CD4-positive, alpha-beta T cell (primary cell): Measurements from ENCODE around the gene RIC8A. TPM values are rescaled to one million over a fixed set of nuclear protein-coding genes. Genes with fewer than 3 reads are reported as not detected.

ENCODE experiments used
- ATAC-seq: fragments of 200-7000 bp; cut with Tn5 transposase; one replicate; pipeline ENCODE4 v1.10.0; 2022; ENCODE audit warnings: mild to moderate bottlenecking; ENCODE audit not compliant: poor library complexity
- CTCF ChIA-PET: fragments of 350-600 bp; sonication (Branson Sonifier 250); formaldehyde crosslinking; loops from one replicate; lab custom pipeline; 2021; ENCODE audit warnings: antibody characterized with exemption, inconsistent platforms; lab: Charles Lee
- POLR2A ChIA-PET: fragments of 350-600 bp; sonication (Branson Sonifier 250); formaldehyde crosslinking; loops from one replicate; lab custom pipeline; 2021; ENCODE audit warnings: antibody characterized with exemption, inconsistent platforms; lab: Charles Lee
- DNase-seq, 14 experiments: peaks; one replicate each; pipeline ENCODE4 v3.0.0-alpha.2; 2013 to 2020; ENCODE audit warnings: mixed read lengths in 2 of 14
- H3K27ac ChIP-seq, 2 donors: one replicate each; pipeline versions ENCODE4 v1.5.1 to v1.7.0; 2013; ENCODE audit warnings: low read length in 2 of 2, low read depth in 1 of 2, mild to moderate bottlenecking in 1 of 2
- H3K27me3 ChIP-seq, 2 experiments: 1 replicate in 1 of 2; 2 replicates in 1 of 2; pipeline versions ENCODE4 v1.6.1 to v1.7.0; 2013; ENCODE audit warnings: low read length in 2 of 2, control low read depth in 1 of 2, mild to moderate bottlenecking in 1 of 2, moderate library complexity in 1 of 2; ENCODE audit not compliant: insufficient read depth in 2 of 2, control insufficient read depth in 1 of 2
- H3K36me3 ChIP-seq: one replicate; pipeline ENCODE4 v1.6.1; 2013; ENCODE audit warnings: low read length, control low read depth; ENCODE audit not compliant: insufficient read depth
- H3K4me1 ChIP-seq: one replicate; pipeline ENCODE4 v1.6.1; 2013; ENCODE audit warnings: low read length, control low read depth; ENCODE audit not compliant: insufficient read depth
- H3K4me3 ChIP-seq: one replicate; pipeline ENCODE4 v1.5.1; 2013; ENCODE audit warnings: mild to moderate bottlenecking, low read length, moderate library complexity
- H3K9me3 ChIP-seq, 2 experiments: 1 replicate in 1 of 2; 2 replicates in 1 of 2; pipeline versions ENCODE4 v1.6.1 to v1.7.0; 2013; ENCODE audit warnings: low read length in 2 of 2, mild to moderate bottlenecking in 2 of 2, control low read depth in 1 of 2, moderate library complexity in 1 of 2; ENCODE audit not compliant: control insufficient read depth in 1 of 2, insufficient read depth in 1 of 2
- H3K27ac Mint-ChIP-seq: one replicate; pipeline ENCODE4 v1.8.0; 2020; ENCODE audit warnings: mixed read lengths
- H3K27me3 Mint-ChIP-seq: one replicate; pipeline ENCODE4 v1.8.0; 2021; ENCODE audit warnings: mixed read lengths
- H3K36me3 Mint-ChIP-seq: one replicate; pipeline ENCODE4 v1.8.0; 2021; ENCODE audit warnings: low read depth, mixed read lengths
- H3K4me1 Mint-ChIP-seq: one replicate; pipeline ENCODE4 v1.8.0; 2021; ENCODE audit warnings: low read depth, mixed read lengths
- H3K4me3 Mint-ChIP-seq: one replicate; pipeline ENCODE4 v1.8.0; 2020; ENCODE audit warnings: mild to moderate bottlenecking, mixed read lengths
- H3K9me3 Mint-ChIP-seq: one replicate; pipeline ENCODE4 v1.8.0; 2020; ENCODE audit warnings: mixed read lengths
- intact Hi-C, 2 experiments: fragments of 100-400 bp; cut with DNase I in 1 of 2; cut with micrococcal nuclease in 1 of 2; formaldehyde crosslinking; loops; one replicate each; pipeline versions ENCODE4 v1.15.1 to v1.9.0; 2023 to 2025; cut with DNase I, micrococcal nuclease
- total RNA-seq, 174 experiments: library from RNA in 2 of 174; stranded (reverse) in 2 of 174; gene quantifications; one replicate each; pipeline ENCODE4 v1.2.3 and lab custom pipeline; 2021 to 2026
- TF ChIP-seq, protein P1 (sequence below): fragments of 200-600 bp; IDR thresholded peaks from one replicate; pipeline ENCODE4 v1.8.0; 2022; ENCODE audit warnings: antibody characterized with exemption, mild to moderate bottlenecking

RIC8A gene
- total RNA-seq, 2 experiments from 2014 or later: 99.6 to 104 TPM

DNA sequence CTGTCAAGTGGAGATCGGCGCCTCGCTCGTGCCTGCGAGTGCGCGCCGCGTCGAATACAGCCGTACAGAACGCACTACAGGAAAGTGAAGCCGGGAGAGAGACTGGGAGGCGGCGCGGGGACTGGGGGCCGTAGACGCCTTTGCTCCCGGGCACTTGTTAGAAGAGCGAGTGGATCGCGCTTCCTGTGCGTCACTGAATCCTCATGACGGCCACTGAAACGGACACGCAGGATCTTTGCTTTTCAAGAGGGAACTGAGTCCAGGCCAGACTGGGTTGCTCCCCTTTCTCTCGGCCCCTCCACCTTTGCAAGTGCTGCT, 314 bp downstream of the RIC8A start:
- Mint-ChIP-seq H3K4me1 (peaks cover 56% of the 10 kb centered on the region), H3K27ac (peak overlapping the region; percentile 99), H3K27me3 (no peaks in the 10 kb centered on the region), H3K36me3 (peaks cover 92% of the 10 kb centered on the region), H3K4me3 (peak overlapping the region; percentile 95), H3K9me3 (no peaks in the 10 kb centered on the region)
- ATAC-seq: peak; percentile 32
- Histone ChIP-seq H3K4me3 (peak overlapping the region; percentile 69), H3K9me3 (no peaks in the 10 kb centered on the region), H3K27me3 (no peaks in the 10 kb centered on the region), H3K27ac (peak overlapping the region; percentile 93 to 94), H3K36me3 (peaks cover 59% of the 10 kb centered on the region), H3K4me1 (peaks cover 73% of the 10 kb centered on the region)
- POLR2A ChIA-PET: interaction anchor here (0.6 to 3.7 kb wide), 54 partner anchors 9 to 612 kb away, joined by 3 to 79 read pairs (median 6); partner anchors contain the start of genes DEAF1, HRAS, LRRC56 and PGGHG
- DNase-seq: peak in 1 of 14 experiments; percentile 62
- CTCF ChIA-PET: interaction anchor here (1.3 to 2.1 kb wide), 3 partner anchors 97 to 243 kb away, joined by 3 to 7 read pairs (median 5); no protein-coding TSS in a partner anchor
- intact Hi-C loops: loop anchor here (1.0 to 5.0 kb wide), 9 partner anchors 28 to 299 kb away; partner anchors contain the start of genes PSMD13 (in 2 of the 2), PTDSS2 (in 2 of the 2), SIRT3 (in 2 of the 2) and IFITM1 (in 1 of the 2)
- TF ChIP-seq, protein P1, sequence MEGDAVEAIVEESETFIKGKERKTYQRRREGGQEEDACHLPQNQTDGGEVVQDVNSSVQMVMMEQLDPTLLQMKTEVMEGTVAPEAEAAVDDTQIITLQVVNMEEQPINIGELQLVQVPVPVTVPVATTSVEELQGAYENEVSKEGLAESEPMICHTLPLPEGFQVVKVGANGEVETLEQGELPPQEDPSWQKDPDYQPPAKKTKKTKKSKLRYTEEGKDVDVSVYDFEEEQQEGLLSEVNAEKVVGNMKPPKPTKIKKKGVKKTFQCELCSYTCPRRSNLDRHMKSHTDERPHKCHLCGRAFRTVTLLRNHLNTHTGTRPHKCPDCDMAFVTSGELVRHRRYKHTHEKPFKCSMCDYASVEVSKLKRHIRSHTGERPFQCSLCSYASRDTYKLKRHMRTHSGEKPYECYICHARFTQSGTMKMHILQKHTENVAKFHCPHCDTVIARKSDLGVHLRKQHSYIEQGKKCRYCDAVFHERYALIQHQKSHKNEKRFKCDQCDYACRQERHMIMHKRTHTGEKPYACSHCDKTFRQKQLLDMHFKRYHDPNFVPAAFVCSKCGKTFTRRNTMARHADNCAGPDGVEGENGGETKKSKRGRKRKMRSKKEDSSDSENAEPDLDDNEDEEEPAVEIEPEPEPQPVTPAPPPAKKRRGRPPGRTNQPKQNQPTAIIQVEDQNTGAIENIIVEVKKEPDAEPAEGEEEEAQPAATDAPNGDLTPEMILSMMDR: no peak

DNA sequence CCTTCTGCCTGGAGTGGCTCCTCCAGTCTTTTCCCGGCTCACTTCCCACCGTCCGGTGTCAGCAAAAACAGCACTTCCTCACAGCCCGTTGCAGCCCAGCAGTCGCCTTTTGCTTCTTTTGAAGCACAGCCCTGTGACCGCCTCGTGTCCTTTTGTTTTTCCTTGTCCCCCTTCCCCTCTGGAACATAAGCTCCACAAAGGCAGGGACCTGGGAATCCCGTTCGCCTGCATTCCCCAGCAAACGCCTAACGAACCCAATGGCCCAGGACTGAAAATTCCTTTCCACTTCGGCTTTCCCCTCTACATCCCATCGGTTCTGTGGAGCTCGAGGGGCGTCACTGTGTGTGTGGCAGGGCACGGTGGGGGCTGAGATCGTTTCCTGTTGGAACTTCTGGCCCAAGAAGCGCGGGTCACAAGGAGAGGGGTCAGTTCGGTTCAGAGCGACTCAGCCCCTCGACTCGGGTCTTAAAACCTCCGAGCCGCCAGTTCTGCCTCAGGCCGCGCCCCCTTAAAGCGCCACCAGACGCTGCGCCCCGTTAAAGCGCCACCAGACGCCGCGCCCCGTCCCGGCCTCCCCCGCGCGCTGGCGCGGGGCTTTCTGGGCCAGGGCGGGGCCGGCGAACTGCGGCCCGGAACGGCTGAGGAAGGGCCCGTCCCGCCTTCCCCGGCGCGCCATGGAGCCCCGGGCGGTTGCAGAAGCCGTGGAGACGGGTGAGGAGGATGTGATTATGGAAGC, 841 bp downstream of the RIC8A start:
- peak; percentile 70 to 92 (median 78) for DNase-seq
- Mint-ChIP-seq H3K27ac (peak overlapping the region; percentile 99), H3K9me3 (no peaks in the 10 kb centered on the region), H3K4me1 (peaks cover 51% of the 10 kb centered on the region), H3K36me3 (peaks cover 92% of the 10 kb centered on the region), H3K4me3 (peak overlapping the region; percentile 95), H3K27me3 (no peaks in the 10 kb centered on the region)
- Histone ChIP-seq H3K27ac (peak overlapping the region; percentile 93 to 94), H3K36me3 (peaks cover 61% of the 10 kb centered on the region), H3K27me3 (no peaks in the 10 kb centered on the region), H3K4me1 (peaks cover 68% of the 10 kb centered on the region), H3K4me3 (peak overlapping the region; percentile 69), H3K9me3 (no peaks in the 10 kb centered on the region)
- ChIA-PET CTCF (interaction anchor here (1.3 to 1.6 kb wide), 2 partner anchors 96 to 240 kb away, joined by 3 read pairs; no protein-coding TSS in a partner anchor), POLR2A (interaction anchor here (0.7 to 3.7 kb wide), 19 partner anchors 11 to 328 kb away, joined by 3 to 79 read pairs (median 6); partner anchors contain the start of genes HRAS, LRRC56, PSMD13 and PTDSS2)
- ATAC-seq: peak; percentile 62
- intact Hi-C loops: loop anchor here in 1 of 2 experiments (5.0 kb wide), 6 partner anchors 44 to 299 kb away; partner anchors contain the start of genes IFITM1, PTDSS2 and RNH1
- TF ChIP-seq, protein P1: no peak

DNA sequence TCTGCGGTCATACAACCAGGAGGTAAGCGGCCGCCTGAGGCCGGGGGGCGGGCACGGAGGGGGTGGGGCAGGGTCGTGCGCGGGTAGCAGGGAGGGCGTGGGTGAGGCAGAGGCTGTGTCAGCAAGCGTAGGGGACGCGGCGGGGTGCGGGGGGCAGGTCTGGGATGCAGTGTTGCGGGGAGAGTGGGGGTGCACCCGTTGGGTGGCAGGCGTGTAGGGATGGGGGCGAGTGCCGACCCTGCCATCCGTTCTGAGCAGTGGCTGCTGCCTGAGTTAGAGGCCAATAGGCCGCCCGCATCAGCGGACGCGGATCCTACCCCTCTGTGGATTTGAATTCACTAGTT, 1.4 kb downstream of the RIC8A start:
- Mint-ChIP-seq H3K27me3 (no peaks in the 10 kb centered on the region), H3K36me3 (peaks cover 91% of the 10 kb centered on the region), H3K4me3 (peak overlapping the region; percentile 95), H3K9me3 (no peaks in the 10 kb centered on the region), H3K4me1 (peaks cover 46% of the 10 kb centered on the region), H3K27ac (peak overlapping the region; percentile 99)
- H3K4me3 ChIP-seq: peak overlapping the region; percentile 69
- TF ChIP-seq, protein P1: no peak
- H3K4me1 ChIP-seq: peaks cover 63% of the 10 kb centered on the region
- no peak for DNase-seq
- no peaks in the 10 kb centered on the region for H3K9me3 ChIP-seq
- ATAC-seq: peak; percentile 5
- ChIA-PET POLR2A (interaction anchor here (0.7 to 3.7 kb wide), 11 partner anchors 10 to 298 kb away, joined by 3 to 79 read pairs (median 6); partner anchors contain the start of genes PSMD13, PTDSS2, RNH1 and SIGIRR), CTCF (interaction anchor here (1.3 kb wide), 1 partner anchor 239 kb away, joined by 3 read pairs; no protein-coding TSS in a partner anchor)
- H3K27me3 ChIP-seq: no peaks in the 10 kb centered on the region
- H3K27ac ChIP-seq: peak overlapping the region; percentile 62 to 94
- intact Hi-C loops: loop anchor here in 1 of 2 experiments (5.0 kb wide), 6 partner anchors 43 to 298 kb away; partner anchors contain the start of genes IFITM1, PTDSS2 and RNH1
- peaks cover 65% of the 10 kb centered on the region for H3K36me3 ChIP-seq
